ENCODE results near the gene RAB22A. TPM values are rescaled to one million over a fixed set of nuclear protein-coding genes. Genes with fewer than 3 reads are reported as not detected.

Gene RAB22A
- total RNA-seq, 1 donor from 2014 or later: 25.2 TPM

DNA sequence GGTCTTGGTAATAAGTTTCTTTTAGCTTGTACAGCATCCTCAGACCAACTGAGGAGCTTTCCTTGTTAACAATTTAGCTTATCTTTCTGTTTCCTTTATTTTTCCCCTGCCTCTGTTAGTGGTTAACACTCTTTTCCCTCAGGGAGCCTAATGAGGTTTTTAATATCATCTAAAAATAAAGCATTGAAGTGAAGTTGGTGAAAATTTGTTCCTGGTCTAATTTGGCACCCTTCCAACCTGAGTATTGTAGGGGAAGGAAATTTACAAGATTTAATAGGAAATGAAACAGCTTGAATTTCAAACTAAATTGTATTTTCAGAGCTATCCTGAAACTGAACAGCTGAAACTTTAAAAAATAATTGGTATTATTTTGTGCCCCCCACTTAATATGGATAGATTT, 51.4 kb downstream of the RAB22A start:
- H3K4me1 Mint-ChIP-seq (ENCODE audit: low read depth): peaks cover 9% of the 10 kb centered on the region
- no peaks in the 10 kb centered on the region for H3K27me3 Mint-ChIP-seq (ENCODE audit: low read depth)
- no peak overlapping the region for H3K27ac Mint-ChIP-seq (ENCODE audit: unreplicated experiment)
- DNase-seq (ENCODE audit: low spot score): no peak
- H3K4me3 Mint-ChIP-seq (ENCODE audit: unreplicated experiment): no peak overlapping the region
- H3K36me3 Mint-ChIP-seq (ENCODE audit: low read depth): peaks cover 30% of the 10 kb centered on the region
- H3K9me3 Mint-ChIP-seq (ENCODE audit: low read depth): no peaks in the 10 kb centered on the region
- TF ChIP-seq, protein P1, sequence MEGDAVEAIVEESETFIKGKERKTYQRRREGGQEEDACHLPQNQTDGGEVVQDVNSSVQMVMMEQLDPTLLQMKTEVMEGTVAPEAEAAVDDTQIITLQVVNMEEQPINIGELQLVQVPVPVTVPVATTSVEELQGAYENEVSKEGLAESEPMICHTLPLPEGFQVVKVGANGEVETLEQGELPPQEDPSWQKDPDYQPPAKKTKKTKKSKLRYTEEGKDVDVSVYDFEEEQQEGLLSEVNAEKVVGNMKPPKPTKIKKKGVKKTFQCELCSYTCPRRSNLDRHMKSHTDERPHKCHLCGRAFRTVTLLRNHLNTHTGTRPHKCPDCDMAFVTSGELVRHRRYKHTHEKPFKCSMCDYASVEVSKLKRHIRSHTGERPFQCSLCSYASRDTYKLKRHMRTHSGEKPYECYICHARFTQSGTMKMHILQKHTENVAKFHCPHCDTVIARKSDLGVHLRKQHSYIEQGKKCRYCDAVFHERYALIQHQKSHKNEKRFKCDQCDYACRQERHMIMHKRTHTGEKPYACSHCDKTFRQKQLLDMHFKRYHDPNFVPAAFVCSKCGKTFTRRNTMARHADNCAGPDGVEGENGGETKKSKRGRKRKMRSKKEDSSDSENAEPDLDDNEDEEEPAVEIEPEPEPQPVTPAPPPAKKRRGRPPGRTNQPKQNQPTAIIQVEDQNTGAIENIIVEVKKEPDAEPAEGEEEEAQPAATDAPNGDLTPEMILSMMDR (IDR thresholded peaks at IDR 0.05): no peak

DNA sequence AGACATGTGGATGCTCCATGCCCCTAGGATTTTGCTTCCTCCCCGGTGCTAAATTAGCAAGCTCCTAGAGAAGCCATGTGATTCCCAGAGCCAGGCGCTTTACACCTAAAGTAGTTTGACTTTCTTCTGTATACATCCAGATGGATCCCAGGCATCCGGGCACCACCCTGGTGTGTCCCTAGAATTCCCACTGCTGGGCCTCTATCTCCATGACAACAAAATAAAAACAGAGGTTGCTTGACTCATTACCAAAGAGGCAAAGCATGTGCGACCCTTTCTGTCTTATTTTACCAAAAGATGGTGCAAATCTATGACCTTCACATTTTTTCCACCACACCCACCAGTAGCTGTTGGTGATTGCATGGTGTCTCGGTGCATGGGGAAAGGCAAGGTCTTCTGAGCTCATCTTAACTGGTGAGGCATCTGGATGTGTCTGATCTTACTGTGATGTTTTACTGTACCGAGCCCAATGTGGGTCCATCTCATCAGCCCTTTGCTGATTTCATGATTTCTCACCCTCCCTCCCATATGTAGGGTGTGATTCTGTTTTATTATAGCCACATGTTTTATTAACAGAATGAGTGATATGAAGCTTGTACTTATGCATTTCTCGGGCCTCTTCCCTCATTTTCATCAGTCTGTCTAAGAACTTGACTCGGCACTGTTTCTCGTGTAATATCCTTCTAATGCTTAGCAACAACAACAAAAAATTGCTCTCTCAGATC, 52.1 kb downstream of the RAB22A start:
- H3K4me1 Mint-ChIP-seq (ENCODE audit: low read depth): peaks cover 12% of the 10 kb centered on the region
- no peaks in the 10 kb centered on the region for H3K9me3 Mint-ChIP-seq (ENCODE audit: low read depth)
- peak overlapping the region; percentile 55 for H3K27ac Mint-ChIP-seq (ENCODE audit: unreplicated experiment)
- DNase-seq (ENCODE audit: low spot score): no peak
- no peak overlapping the region for H3K4me3 Mint-ChIP-seq (ENCODE audit: unreplicated experiment)
- TF ChIP-seq, protein P1 (IDR thresholded peaks at IDR 0.05): no peak
- H3K27me3 Mint-ChIP-seq (ENCODE audit: low read depth): no peaks in the 10 kb centered on the region
- H3K36me3 Mint-ChIP-seq (ENCODE audit: low read depth): peaks cover 32% of the 10 kb centered on the region

DNA sequence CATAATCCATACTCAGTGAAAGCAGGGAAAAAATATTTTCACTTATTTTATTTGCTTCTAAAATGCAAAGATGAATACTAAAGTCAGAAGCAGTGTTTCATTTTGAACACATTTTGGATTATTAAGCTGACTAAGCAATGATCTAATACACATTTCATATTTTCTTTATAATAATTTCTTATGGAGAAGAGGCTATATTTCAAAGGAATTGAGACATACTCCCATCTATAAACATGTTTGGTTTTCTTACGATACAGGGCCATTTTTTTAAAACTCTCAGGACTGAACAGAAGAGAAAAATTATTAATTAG, 52.6 kb downstream of the RAB22A start:
- H3K27me3 Mint-ChIP-seq (ENCODE audit: low read depth): no peaks in the 10 kb centered on the region
- TF ChIP-seq, protein P1 (IDR thresholded peaks at IDR 0.05): no peak
- no peak for DNase-seq (ENCODE audit: low spot score)
- no peak overlapping the region for H3K4me3 Mint-ChIP-seq (ENCODE audit: unreplicated experiment)
- peaks cover 29% of the 10 kb centered on the region for H3K36me3 Mint-ChIP-seq (ENCODE audit: low read depth)
- H3K27ac Mint-ChIP-seq (ENCODE audit: unreplicated experiment): no peak overlapping the region
- peaks cover 12% of the 10 kb centered on the region for H3K4me1 Mint-ChIP-seq (ENCODE audit: low read depth)
- no peaks in the 10 kb centered on the region for H3K9me3 Mint-ChIP-seq (ENCODE audit: low read depth)

DNA sequence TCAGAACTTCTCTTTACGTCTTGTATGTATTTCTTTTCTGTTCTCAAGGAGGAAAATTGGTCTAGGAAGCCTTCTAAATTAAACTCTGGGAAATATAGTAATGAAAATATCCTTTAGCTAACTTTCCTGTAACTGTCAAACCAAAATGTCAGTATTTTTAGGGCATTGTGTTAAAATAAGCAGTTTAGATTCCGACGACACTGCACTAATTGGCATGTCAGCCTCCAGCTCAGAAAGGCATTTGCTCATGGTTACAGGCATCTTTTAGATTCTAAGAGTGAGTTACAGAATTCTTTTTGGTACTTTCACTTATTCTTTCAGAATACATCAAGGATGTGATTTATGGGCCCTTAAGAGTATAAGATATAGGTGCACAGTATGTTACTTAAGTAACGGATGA, 53.5 kb downstream of the RAB22A start:
- peaks cover 28% of the 10 kb centered on the region for H3K36me3 Mint-ChIP-seq (ENCODE audit: low read depth)
- H3K9me3 Mint-ChIP-seq (ENCODE audit: low read depth): no peaks in the 10 kb centered on the region
- TF ChIP-seq, protein P1 (IDR thresholded peaks at IDR 0.05): no peak
- no peak for DNase-seq (ENCODE audit: low spot score)
- no peaks in the 10 kb centered on the region for H3K27me3 Mint-ChIP-seq (ENCODE audit: low read depth)
- H3K4me3 Mint-ChIP-seq (ENCODE audit: unreplicated experiment): no peak overlapping the region
- no peak overlapping the region for H3K27ac Mint-ChIP-seq (ENCODE audit: unreplicated experiment)
- H3K4me1 Mint-ChIP-seq (ENCODE audit: low read depth): peaks cover 12% of the 10 kb centered on the region

DNA sequence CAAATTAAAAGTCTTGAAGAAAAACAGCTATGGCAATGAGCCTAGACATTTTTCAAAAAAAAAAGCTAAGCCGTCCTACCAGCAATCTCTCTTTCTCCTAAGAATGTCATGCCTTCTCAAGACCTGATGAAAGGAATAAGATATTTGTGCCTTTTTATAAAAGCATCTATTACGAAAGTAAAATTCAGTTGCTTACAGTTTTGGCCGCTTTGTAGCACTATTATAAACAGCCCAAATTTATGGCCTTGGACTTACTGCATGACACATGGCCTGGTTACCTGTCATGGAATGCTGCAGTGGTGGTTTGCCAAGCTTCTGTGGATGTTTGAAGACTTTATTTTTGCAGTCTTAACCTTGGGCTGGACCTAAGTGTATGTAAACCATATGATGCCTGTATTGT, 57.4 kb downstream of the RAB22A start:
- H3K4me1 Mint-ChIP-seq (ENCODE audit: low read depth): peaks cover 4% of the 10 kb centered on the region
- H3K27ac Mint-ChIP-seq (ENCODE audit: unreplicated experiment): no peak overlapping the region
- H3K36me3 Mint-ChIP-seq (ENCODE audit: low read depth): peaks cover 12% of the 10 kb centered on the region
- no peak for DNase-seq (ENCODE audit: low spot score)
- TF ChIP-seq, protein P1 (IDR thresholded peaks at IDR 0.05): no peak
- H3K9me3 Mint-ChIP-seq (ENCODE audit: low read depth): no peaks in the 10 kb centered on the region
- no peak overlapping the region for H3K4me3 Mint-ChIP-seq (ENCODE audit: unreplicated experiment)
- H3K27me3 Mint-ChIP-seq (ENCODE audit: low read depth): no peaks in the 10 kb centered on the region

Measured in chondrocyte (in vitro differentiated cells).